ENCODE measurements around the gene PEDS1.
"Not testable (repeated sequence)": the region's sequence is repeated elsewhere in the genome, so short reads cannot be mapped to it uniquely, and the experiment has no call there.

PEDS1 gene

DNA sequence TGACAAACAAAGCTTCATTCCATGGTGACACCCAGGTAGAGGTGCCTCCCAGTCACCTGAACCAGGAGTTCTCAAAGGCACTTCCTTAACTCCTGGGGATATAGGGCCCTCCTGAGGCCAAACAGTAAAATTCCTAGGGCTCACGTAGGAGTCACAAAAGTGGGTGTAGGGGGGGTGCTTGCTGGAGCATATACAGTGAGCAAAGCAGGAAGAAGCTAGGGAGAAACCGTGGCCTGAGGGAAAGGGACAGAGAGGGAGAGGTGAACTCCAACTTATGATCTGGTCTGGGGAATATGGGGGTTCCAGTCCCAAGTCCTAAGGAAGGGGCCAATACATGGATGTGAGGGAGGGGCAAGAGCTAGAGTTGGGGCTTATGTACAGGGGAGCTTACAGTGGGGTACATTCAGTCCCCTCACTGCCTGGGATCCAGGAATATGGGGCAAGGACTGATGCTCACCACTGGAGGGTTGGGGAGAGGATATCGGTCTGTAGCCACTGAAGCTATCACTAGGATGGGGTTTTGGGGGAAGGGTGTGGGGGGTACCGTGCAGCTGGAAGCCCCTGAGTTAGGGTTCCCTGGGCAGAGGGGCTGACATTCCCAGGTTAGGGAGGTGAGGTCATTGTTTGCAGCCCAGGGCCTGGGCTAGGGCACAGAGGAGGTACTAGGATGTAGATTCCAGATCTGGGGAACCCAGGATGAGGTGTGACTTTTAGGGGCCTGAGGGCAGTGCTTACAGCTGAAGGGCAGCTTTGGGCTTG, 950 bp downstream of the PEDS1 start:
- DNase-seq: peak; percentile 57

DNA sequence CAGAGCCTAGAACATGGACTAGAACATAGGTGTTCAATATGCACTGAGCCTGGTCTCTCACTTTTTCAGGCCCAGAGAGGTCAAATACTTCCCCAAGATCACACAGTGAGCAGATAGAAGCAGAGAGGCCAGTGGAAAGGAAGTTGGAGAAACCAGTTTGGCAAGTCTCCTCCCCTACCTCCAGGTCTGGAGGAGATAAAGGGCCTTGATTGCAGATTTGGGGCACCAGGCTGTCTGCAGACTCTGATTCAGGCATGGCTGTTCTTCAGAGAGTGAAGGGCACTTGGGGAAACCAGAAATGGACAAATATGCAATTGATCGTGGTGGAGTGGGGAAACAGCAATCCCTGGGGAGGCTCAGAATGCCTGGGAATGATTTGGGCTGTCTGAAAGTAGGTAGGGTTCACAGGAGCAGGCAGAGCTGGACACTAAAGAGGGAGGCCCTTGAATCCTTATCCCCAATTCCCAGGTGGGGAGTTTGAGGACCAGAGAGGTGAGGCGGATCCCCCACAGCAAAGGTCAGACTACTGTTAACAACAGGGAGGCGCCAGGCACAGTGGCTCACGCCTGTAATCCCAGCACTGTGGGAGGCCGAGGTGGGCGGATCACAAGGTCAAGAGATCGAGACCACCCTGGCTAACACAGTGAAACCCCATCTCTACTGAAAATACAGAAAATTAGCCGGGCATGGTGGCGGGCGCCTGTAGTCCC, 2.3 kb downstream of the PEDS1 start:
- peak; percentile 78 for DNase-seq

DNA sequence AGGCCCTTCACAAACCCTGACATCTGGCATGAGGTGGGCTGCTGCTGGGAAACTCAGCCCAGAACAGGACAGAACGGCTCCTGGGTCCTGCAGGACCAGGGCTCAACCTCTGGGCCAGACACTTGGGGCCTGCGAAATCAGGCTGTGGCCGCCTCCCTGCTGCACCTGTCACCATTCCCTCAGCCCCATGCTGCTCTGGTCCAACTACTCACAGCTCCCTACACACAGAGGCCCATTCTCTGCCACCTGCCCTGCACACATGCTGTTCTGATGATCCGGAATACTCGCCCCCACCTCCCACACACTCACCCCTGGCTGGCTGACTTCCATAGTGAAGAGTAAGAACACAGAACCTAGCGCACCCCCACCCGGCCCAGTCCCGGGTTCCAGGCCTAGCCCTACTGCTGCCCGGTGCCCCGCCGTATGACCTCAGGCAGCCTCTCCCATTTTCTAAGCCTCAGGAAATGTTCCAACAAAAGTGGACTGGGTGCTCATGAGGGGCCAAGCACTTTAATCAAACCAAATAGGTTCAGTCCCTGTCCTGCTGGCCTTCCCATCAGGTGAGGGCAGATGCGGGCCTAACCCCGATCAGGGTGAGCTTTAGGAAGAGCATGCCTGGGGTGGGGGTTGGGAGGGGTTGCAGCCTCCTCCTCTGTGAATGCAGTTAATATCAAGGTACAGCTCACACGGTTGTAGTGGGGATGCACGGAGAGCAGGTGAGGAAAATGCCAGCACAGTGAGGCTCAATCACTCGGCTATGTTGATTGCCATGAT, 3.9 kb downstream of the PEDS1 start:
- DNase-seq: no peak

DNA sequence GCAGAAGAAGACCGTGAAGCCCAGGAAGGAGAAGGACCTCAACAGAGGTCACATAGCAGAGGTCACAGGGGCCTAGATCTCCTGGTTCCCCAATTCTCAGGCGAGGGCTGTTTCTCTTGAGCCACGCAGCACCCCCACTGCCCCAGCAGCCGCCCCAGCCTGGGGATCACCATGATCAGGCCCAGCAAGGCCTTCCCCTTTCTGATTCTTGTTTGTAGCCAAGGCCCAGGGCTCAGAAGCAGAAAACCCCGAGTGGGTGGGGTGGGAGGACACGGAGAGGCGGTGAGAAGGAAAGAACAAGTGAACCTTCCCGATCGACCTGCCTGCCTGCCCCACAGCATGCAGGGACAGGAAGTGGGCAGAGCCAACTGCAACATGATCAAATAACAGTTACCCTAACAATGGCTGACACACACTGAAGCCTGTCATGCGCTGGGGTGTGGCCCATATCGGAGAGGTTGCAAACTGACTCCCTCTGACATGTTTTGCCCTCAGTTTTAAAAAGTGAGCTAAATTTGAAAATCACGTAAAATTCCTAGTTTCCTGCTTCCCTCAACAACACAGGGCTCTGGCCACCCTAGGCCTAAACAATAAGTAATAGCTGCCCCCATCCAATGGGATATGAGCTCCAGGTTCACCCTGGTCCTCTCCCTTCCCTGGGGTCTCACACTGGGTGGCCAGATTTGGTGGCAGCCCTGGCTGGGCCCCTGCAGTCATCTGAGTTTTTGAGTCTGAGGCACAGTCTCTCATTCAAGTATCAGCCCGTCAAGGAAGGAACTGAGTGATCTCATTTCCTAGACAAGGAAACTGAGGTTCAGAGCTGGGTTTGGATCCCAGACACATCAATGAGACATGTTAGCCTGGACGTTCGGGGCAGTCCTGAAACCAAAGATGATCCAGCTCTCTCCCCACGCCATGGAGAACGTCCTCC, 6.5 kb downstream of the PEDS1 start:
- DNase-seq: no peak

DNA sequence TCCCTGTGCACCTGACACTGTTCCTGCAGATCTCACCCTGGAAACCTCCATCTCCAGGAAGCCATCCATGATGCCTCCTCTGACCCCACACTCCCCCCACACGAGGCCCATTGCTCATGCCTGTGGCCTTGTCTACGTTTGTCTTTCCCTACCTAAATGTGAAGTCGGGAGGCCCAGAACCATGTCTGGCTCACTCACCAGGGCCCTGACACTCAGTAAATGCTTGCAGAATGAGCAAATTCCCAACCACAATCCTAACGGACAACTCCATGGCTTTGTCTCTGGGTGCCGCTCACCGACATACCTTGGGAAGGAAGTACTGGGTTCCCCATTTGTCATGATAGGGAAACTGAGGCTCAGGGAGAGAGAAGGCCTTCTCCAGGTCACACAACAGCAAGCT, 7.3 kb downstream of the PEDS1 start:
- DNase-seq: no peak

DNA sequence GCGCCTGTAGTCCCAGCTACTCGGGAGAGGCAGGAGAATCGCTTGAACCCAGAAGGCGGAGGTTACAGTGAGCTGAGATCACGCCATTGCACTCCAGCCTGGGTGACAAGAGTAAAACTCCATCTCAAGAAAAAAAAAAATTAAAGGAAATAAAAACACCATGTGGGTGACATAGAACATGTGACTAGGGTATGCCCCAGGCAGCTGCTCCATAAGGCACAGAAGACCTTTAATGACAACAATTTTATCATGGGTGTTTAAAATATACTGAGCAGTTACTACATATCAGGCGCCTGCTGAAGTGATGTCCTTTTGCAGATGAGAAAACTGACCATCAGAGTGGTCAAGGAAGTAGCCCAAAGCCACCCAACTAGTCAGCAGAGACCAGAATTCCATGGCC, 8.0 kb downstream of the PEDS1 start:
- DNase-seq: no peak

DNA sequence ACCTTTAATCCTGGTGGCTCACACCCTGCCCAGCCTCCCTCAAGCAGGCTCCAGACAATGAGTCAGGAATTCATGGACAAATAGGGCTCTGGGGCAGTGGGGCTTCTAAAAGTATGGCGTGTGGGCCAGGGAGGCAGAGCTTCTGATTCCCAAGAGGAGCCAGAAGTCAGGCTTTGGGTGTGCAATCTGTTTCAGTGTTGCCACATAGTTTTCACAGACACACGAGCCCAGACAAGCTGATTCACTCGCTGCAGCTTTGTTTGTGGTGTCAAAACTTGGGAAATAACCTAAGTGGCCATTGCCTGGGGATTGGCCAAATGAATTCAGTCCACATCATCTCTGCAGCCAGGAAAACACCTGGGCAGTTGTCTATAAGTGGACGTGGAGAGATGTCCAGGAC, 9.2 kb downstream of the PEDS1 start:
- no peak for DNase-seq

DNA sequence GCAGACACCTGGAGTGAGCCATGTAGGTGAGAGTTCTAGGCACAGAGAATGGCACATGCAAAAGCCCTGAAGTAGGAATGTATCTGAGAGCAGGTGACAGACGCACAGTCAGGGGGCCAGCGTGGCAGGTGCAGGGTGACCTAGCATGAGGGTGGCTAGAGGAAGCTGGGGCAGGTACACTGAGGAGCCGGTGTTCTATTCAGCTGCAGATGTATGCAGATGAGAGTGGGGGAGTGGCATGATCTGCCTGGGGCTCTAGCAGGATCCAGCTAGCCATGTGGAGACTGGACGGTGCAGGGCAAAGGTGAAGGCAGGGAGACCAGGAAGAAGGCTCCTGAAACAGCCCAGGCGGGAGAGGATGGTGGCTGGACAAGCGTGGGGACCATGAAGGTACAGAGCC, 10.7 kb downstream of the PEDS1 start:
- DNase-seq: peak; percentile 78

DNA sequence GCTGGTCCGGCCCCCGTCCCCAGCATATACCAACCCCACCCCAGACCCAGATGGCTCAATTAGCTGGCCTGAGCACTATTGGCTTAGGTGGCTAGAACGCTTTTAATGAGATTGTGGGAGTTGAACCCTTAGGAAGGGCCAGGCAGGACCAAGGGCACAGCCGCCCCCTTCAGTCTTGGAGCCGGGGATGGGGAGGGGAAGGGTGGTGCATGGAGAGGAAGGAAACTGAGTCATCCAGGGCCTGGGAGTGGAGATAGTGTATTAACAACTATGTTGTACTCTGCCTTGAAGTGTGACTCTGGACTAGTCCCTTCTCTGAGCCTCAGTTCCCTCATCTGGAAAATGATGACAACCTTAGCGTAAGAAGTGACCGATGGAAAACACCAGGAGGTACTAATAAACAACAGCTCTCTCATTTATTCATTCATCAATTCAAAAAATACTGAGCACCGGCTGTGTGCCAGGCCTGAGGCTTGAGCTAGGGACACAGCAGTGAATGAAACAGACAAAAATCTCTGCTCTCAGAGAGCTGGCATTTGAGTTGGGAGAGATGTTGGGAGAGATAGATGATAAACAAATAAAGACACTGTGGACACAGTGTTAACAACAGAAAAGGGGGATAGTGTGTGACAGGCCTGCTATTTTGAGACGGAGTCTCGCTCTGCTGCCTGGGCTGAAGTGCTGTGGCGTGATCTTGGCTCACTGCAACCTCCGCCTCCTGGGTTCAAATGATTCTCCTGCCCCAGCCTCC, 11.5 kb downstream of the PEDS1 start:
- DNase-seq: no peak

DNA sequence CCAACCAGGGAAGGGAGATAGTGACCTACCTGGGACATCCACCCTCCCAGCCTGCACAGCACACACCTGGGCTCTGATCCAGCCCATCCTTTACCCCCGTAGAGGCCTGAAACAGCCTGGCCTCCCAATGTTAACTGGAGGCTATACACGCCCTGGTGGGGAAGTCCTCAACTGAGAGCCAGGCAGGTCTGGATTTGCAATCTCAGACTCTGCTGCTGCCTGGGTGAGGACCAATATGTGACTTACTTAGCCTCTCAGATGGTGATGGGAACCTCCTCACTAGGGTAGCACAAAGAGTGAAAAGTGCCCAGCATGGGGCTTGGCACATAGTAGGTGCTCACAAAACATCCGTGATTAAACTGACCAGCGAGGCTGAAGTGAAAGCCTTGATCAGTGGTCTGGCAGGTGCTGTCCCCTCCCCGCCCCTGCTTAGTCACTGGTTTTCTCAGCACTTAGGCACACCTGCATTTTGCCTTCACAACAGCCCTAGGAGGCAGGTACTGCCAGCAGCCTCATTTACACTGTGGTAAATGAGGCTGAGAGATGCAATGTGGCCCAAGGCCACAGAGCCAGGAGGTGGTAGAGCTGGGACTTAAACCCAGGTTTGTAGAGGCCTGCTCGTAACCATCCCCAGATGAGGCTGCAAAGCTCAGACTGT, 12.4 kb downstream of the PEDS1 start:
- DNase-seq: peak; percentile 34

DNA sequence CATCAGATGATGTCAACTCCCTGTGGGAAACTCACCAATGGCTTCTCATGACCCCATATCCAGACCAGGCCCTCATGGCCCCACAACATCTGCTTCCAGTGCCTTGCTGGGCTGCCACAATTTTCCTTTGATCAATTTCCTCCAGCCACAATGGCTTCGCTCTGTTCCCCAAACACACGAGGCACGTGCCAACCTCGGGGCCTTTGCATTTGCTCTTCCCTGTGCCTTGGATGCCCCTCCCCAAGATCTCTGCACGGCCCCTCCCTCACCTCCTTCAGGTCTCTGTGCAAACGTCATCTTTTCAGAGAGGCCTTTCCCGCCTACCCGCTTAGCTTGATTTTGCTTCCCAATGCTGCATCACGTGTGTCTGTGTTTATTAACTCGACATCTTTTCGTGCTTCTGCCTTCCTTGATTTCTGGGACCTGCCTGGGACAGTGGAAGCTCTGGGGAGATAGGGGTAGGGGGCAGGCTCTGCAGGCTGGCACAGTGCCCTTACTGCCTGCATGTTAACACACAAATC, 13.1 kb downstream of the PEDS1 start:
- no peak for DNase-seq

DNA sequence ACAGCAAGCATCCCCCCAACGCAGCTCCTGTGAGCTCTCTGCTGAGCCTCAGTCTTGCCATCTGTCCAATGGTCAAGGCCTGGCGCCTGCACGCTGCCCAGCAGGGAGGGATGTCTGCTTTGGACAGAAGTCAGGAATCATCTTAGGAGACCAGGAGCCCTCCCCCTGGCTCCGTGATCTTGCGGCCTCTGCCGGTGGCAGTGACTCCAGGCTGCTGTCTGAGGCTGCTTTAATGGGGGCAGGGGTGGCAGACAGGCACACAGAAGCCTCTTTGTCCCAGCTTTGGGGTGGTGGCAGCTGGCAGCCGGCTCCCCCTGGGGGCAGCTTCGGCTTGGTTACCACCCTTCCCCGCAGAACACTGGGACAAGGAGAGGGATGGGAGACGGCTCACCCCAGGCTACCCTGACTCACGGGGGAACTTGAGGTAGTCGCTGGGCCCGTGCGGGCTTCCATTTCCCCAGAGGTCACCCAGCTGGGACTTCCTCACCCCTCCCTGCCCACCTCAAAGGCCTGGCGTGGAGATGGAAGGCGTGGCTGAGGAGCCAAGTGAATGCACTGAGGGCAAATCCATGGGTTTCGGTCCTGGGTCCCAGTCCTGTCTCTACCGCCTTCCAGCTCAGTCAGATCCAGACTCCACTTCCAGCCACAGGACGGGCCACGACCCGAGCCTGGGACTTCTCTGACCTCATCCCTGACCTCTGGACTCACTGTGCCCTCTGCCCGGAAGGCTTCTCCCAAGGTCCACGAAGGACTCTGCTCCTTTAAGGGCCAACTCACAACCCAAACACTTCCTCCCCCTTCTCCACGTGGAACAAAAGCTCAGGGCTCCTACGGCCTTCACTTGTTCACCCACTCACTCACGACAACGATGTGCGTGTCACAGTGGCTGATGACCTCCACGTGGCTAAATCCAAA, 14.8 kb downstream of the PEDS1 start:
- no peak for DNase-seq

DNA sequence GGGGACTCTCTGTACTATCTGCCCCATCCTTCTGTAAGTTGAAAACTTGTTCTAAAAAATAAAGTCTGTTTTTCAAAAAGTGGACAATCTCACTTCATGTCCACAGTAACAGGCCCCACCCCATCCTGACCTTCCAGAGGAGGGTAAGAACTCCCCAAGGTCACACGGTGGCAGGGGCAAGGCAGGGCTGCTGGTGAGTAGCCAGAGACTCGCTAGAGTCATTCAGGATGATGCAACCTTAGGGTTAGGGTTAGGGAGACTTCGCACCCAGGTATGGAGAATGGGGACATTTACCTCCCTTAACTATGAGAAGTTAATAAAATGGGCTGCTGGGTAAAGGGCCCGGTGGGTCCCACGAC, 15.4 kb downstream of the PEDS1 start:
- DNase-seq: no peak

DNA sequence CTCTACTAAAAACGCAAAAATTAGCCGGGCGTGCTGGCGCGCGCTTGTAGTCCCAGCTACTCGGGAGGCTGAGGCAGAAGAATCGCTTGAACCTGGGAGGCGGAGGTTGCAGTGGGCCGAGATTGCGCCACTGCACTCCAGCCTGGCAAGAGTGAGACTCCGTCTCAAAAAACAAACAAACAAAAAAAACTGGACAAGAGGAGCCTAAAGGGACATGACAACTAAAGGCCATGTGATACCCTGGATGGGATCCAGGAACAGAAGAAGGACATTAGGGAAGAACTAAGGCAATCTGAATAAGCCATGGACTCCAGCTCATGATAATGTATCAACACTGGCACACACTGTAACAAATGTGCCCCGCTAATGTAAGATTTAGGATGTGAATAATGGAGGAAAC, 15.8 kb downstream of the PEDS1 start:
- not testable (repeated sequence) for DNase-seq

DNA sequence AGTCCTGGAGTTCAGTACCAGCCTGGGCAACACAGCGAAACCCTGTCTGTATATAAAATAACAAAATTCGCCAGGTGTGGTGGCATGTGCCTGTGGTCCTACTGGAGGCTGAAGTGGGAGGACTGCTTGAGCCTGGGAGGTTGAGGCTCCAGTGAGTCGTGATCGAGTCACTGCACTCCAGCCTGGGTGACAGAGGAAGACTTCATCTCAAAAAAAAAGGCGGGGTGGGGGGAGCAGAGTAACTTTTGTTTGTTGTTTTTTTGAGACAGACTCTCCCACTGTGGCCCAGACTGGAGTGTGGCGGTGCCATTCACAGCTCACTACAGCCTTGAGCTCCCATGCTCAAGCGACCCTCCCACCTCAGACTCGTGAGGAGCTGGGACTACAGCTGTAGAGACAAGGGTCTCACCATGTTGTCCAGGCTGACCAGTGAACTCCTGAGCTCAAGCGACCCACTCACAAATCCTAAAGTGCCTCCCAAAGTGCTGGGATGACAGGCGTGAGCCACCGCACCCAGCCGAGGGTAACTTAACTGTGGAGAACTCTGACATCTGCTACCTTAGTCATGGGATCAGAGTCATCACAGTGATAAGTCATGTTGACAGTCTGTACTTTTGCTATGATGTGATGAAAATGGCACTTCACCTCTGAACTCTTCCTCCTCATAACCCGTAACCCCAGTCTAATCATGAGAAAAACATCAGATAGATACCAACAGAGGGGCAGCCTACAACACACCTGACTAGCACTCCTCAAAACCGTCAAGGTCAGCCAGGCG, 16.5 kb downstream of the PEDS1 start:
- no peak for DNase-seq

DNA sequence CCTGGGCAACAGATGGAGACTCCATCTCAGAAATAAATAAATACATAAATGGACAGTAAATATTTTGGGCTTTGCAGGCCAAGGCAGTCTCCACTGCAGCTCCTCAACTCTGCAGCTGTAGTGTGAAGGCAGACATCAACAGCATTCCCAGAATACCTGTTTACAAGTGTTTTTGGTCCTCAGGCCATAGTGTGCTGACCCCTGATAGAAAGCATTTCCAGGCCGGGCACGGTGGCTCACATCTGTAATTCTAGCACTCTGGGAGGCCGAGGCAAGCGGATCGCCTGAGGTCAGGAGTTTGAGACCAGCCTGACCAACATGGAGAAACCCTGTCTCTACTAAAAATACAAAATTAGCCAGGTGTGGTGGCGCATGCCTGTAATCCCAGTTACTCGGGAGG, 18.4 kb downstream of the PEDS1 start:
- not testable (repeated sequence) for DNase-seq

DNA sequence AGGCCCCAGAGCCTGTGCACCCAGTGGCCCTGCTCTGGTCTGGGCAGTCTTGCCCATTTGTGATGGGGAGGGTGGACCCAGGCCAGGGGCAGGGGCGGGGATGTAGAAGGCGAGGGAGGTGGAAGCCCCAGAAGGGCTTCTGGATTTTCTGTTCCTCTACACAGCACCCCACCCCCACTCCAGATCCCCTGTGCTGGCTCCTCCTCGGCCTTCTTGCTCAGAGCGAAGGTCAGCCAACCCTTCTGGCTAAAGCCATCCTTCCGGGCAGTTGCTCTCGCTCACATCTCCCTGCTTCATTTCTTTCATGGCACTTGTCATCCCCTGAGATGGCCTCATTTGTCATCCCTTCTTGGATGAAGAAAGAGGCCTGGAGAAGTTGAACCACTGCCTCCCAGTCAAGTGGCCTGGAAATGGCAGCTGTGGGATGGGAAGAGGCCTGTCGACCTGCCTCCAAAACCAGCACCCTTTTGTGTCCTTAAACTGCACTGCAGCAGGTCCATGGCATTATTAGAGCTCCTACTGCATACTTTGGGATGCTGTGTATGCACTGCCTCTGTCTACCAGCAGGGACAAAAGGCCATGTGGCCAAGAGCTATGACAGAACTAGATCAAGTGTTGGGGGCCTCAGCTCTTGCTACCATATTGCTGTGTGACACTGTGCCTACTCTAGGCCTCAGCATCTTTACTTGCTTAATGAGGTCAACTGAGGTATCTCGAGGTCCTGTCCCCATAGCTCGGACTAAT, 19.9 kb downstream of the PEDS1 start:
- no peak for DNase-seq

DNA sequence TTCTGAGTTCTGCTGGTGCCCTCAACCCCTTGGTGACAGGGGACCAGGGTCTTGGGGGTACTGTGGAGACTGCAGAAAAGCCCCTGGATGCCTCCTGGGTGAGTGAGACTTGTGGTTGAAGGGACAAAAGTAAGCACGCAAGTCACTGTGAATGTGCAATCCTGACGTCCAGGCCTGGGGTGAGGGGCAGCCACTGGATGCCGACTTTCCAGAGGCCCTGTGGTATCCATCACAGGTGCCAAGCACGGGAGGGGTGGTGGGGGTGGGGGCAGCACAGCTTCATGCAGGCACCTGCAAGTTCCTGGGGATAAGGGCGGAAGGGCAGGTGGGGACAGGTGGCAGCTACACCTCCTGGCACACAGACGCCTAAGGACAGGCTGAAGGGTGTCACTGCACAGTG, 20.5 kb downstream of the PEDS1 start:
- DNase-seq: no peak

DNA sequence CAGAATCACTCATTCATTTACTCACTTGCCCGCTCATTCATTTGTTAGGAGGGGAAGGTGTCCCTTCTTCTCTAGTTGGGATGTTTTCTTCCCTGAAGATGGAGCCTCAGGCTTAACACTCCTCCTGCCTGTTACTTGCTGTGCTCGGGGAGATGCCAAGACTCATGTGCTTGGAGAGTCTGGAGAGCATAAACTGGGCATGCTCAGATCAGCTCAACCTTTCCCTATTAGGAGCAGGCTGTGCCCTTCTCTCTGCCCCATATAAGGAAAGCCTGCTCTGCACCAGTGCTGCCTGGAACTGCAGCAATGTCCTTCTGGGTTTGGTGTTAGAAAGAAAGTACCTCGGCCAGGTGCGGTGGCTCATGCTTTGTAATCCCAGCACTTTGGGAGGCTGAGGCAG, 22.5 kb downstream of the PEDS1 start:
- DNase-seq: no peak

Measured in DMS53 (cell line).